NCI-H1048 (cell line): ENCODE data around the gene BIN2.
"Not testable (repeated sequence)": the region's sequence is repeated elsewhere in the genome, so short reads cannot be mapped to it uniquely, and the experiment has no call there.

Source experiments
- DNase-seq: peaks from one replicate; lab custom pipeline; 2025; lab: John Stamatoyannopoulos, UW

The BIN2 gene

DNA sequence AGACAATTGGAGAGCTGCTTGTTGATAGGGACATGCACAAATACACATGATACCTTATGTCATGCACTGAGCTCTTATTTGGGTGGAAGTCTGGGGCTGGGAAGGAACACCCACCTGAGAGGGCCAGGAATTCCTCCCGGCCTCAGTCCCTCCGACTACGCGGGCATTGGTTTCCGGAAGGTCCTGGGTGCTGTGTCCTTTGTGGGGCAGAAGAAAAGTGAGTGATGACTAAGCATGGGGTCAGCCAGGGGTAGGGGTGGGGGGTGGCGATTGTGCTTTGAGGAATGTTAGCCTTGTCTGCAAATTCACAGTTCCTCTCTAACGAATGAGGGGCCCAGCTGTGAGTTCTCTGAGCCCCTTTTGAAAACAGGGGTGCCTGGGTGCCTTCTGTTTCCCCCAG, 21.7 kb upstream of the BIN2 start:
- DNase-seq, result no peak

DNA sequence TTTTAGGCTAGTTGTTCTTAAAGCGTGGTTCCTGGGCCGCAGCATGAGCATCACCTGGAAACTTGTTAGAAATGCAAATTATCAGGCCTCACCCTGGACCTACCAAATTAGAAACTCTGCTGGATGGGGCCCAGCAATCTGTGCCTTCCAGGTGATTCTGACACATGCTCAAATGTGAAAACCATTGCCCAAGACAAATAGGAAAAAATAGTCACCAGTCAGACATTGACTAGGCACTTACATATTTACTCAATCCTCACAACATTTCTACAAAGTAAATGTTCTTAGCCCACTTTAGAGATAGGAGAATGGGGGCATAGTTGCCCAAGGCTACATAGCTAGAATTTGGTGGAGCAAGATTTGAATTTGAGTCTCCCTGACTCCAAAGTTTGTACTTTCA, 19.2 kb upstream of the BIN2 start:
- DNase-seq, result no peak

DNA sequence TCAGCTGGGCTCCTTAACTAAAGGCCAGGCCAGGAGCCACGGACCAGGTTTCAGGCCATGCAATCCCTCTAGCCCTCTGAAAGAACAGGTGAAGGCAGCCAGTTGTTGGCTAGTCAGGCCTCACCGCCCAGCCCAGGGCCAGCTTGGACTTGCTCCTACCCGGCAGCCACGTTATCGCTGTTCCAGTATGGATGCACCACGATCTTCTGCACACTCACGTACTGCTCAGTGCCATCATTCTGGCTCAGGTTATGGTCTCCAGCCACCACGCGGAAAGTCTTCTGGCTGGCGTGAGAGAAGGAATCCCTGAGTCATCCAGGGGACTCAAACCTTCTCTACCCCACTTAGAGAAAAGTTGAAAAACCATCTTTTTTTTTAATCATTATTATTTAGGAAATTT, 18.4 kb upstream of the BIN2 start:
- DNase-seq, result no peak

DNA sequence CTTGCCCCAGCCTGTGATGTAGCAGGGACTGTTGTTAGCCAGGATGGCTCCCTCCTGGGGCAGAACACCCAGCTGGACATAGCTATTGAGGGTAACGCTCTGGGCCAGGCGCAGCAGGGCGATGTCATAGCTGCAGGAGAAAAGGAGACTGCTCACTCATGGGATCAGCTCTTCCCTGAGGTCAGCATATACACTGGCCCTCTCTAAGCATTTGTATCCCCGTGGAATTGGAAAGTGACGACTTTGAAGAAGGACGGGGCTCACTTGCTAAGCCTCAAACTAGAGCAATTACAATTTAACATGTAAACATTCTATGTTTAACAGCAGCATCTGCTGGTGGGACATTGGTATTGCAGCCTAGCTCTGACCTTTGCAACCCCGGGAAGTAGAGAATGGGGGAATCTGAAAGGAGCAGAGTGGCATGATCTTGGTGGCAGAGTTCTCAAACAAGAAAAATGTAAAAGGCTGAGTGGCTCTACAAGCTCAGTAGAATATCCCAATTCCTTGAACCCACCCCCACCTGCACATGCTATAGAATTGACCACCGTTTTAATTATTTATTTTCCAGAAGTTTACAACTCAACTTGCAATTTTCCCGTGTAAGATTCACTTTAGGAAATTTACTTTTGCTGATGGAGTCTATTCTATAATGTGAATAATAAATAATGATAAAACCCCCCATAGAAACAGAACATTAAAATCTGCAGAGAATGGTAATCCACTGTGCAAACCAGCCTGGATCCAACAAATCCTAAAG, 17.5 kb upstream of the BIN2 start:
- no peak for DNase-seq

DNA sequence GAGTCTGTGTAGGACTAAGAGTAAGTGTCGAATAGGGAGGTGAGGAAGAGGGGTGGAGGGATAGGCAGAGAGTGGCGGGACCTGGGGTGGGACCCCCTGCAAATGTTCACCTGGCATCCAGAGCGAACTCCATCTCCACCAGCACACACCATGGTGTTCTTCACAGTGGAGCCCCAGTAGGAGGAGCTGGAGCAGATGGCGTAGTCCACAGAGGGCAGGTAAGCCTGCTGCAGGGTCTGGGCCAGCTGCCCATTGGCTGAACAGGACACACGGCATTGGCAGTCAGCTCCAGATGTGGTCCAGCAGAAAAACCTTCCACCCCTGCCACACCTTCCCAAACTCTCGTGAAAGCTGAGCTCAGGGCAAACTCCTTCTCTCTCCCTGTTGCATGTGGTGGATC, 15.8 kb upstream of the BIN2 start:
- no peak for DNase-seq

DNA sequence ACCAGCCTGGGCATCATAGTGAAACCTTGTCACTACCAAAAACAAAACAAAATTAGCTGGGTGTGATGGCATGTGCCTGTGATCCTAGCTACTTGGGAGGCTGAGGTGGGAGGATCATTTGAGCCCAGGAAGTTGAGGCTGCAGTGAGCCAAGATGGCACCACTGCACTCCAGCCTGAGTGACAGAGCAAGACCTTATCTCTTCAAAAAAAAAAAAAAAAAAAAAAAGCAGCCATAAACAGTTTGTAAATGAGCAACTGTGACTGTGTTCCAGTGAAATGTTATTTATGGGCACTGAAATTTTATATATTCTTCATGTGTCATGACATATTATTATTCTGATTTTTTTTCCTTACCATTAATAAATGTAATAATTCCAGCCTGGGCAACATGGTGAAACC, 13.4 kb upstream of the BIN2 start:
- not testable (repeated sequence) for DNase-seq

DNA sequence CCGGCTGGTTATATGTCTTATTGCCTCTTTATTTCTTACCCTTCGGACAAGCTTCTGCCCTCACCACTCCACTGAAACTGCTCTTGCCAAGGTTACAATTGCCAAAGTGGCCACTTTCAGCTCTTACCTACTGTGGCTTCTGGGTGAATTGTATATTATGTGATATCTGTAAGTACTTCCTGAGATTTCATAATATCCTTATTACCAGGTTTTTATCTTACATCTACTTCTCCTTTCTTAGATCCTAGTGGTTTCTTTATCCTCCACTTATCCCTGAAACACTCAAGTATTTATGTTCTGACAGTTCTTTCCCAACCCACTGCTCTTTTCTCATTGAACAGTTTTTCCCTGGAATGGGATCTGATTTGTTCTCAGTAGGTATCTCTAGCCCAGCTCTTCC, 12.0 kb upstream of the BIN2 start:
- no peak for DNase-seq

DNA sequence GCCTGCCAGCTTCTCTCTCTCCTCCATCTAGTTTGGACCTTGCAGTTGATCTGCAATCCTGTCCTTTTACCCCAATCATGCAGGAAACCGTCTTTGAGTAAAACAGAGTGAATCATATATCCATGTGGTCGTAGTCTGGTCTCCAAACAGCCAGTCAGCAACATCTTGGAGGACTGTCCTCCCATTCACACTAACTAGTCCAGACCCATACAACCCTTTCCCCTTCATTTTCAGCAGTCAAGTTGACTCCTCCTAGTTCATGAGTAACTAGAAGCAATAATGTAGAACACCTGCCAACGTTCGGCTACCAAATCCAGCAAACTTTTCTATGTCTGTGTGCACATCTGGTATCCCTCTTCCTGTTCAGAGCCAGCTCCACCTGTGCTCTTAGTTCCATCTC, 10.8 kb upstream of the BIN2 start:
- DNase-seq, result no peak

DNA sequence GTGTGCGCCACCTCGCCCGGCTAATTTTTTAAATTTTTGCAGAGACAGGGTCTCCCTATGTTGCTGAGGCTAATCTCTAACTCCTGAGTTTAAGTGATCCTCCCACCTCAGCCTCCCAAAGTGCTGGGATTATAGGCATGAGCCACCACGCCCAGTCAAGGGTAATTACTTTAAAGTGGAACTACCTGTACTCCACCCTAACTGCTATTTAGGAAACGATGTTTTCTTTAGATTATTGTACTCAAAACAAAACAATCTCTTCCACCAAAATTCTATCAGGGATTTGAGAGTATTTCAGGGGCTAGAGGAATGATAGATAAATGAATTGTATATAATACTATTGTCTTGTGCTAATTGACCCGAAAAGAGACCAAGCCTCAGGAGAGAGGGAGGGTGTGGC, 9.6 kb upstream of the BIN2 start:
- no peak for DNase-seq

DNA sequence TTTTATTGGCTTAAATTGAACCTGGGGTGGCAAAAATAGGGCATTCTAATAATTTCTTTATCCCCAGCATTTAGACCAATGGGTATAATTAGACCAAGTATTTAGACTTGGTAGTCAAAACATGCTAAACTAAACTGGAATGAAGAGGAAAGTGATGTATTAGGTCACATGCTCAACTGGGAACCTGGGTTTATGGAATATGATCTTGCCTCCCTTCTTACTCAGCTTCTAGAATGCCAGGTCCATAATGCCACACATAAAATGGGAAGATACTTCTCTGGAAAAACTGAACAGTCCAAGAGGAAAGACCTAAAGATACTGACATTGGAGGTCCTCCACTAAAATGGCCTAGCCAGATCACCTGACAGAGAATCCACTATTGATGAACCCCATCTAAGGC, 6.2 kb upstream of the BIN2 start:
- DNase-seq, result no peak

DNA sequence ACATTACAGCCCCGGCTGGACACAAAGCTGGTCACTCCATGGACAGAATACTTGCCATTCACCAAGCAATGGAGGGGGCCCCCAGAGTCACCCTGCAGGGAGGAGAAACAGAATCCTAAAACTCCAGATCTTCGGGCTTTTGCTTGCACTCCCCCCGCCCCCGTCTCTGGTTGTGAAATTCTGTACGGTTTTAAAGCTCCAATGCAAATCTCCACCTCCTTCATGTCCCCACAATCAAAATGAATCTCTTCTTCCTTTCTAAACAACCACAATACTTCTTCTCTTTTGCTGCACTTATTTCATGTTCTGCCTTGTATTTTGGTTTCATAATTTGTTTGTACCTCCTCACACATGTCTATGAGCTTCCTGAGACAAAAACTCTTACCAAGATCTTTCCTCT, 5.8 kb upstream of the BIN2 start:
- no peak for DNase-seq

DNA sequence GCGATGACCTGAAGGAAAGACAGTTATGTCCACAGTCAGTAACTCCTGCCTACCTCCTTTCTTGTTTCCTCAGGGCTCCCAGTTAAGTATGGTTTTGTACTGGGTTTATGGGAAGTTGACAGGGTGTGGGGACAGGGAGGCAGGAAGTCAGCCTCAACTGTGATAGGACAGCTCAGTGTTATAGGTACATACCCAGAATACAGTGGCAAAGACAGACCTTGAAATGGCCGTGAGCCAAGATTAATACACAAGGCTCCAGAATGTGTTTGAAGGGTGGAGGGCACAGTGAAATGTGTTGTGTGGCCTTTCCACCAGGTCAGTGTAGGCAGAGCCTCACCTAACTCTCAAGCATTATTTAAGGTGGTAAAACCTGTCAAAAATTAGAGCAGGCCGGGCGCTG, 4.6 kb upstream of the BIN2 start:
- no peak for DNase-seq

DNA sequence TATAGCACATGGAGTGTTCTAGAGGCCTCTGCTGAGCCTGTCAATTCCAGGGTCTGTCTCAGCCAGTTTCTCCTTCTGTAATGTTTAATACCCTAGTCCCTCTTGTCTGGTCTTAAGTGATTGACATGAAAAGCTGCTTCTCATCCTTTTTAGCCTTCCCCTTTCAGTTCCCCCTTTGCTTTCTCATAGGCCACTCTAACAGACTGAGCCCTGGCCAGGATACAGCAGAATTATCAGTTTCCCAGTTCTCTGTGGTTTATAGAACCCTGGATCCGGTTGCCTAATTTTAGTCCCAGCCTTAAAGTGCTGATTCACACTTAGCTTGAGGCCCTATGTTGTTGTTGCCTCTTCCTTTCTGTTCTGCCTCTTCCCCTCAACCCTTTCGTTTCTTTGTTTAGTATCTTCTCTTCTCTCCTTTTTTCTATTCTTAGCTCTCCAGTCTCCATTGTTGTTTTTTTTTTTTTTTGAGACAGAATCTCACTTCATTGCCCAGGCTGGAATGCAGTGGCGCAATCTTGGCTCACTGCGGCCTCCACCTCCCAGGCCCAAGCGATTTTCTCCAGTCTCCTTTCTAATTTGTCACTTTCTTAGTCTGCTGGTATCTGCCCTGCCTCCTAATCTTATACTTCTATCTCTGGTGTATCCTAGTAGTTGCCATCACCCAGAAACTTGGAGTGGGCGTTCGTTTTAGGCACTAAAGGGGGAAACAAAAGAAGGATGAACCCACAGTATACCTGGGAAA, 2.9 kb upstream of the BIN2 start:
- no peak for DNase-seq

DNA sequence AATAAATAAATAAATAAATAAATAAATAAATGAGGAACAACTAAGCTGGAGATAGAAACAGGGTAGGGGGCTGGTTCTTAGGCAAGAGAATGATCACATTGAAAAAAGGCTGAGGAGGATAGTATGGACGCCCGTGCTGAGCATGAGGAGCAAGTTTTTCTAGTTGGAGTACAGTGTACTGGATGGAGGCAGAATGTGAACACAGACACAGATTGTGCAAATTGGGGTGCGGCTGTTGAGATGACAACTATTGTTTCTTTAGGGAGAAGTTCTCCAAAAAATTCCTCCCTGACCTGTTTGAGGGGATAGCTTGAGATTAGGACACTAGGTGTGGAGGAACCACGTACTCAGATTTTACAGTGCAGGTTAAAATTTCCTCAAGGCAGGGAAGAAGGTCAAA, 979 bp upstream of the BIN2 start:
- DNase-seq, result no peak

DNA sequence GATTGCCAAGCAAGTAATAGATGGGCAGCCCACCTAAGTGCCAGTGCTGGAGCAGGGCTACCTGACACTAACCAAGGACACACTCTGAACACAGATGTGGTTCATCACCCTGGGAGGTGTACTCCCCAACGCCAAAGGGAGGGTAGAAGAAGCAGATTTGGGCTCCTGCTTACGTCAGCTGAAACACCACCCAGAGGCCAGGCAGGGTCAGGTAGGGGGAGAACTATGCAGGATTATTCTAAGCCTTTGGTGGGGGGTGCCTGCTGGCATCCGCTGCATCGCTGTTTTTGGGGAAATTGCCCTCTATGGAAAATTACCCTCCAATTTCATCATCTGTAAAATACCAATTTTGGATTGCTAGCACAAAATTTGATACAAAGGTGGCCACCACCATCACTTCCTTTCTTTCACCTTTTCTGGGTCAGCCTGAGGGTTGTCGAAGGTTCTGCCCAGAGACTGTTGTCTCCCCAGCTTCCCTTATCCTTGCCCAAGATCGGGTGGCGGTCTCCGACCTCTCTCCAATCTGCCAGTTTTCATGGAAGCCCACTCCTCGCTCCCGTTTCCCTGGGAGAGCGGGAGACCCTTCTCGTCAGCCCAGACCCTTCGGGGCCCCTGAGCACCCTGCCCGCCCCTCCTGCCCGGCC, 535 bp downstream of the BIN2 start:
- no peak for DNase-seq

DNA sequence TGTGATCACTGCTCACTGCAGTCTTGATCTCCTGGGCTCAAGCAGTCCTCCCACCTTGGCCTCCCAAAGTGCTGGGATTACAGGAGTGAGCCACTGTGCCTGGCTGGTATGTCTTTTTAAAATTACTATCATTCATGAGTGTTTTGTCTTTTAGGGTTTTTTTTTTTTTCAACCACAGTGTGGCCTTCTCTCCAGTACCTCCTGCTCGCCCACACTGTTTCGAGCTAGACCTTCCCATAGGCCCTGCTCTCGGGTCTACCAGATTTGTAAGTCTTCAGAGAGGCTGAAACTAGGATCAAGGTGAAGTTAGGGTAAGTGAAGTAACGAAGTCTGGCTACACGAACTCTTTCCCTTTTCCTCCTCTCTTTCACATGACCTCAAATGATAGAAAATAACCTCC, 1.5 kb downstream of the BIN2 start:
- DNase-seq, result no peak

DNA sequence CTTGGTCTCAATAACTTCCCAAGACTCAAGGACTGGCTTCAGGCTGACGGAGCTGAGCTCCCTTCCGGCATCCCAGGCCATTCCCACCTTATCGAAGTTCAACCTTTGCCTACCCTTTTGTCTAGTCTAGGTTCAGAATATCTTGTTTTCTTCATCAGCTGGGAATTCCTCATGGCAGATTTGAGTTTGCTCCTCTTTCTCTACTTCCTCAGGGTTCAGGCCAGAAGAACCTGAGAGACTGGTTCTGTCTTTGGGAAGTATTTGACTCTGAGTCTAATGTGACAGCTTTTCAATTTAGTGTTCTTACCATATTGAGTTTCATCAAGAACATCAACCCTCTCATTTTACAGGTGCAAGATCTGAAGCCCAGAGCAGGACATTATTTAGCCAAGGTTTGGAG, 2.1 kb downstream of the BIN2 start:
- no peak for DNase-seq

DNA sequence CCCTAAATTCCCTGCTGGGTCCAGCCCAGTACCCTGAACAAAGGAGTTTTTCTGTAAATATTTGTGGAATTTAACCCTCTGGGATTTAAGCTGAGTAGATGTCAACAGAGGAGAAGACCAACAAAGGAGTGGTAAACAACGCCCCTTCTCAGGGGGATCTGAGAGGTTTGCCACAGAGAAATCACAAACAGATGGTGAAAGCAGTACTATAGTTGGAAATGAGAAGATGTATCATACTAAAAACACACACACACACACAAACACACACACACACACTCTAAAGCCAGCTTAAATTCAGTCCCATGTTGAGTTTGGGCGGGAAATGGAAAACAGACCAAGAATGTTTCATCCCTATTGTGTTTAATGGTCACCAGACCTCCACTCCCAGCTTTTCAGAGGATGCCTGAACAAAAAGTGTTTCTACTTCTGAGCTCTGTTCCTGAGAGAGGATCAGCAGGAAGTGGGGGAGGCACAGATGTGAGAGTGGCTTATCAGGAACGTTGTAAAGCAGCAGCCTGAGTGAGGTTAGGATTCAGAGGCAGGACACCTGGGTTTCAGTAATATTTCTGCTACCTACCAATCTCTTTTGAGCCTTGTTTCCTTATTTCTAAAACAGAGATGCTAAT, 3.2 kb downstream of the BIN2 start:
- DNase-seq, result no peak

DNA sequence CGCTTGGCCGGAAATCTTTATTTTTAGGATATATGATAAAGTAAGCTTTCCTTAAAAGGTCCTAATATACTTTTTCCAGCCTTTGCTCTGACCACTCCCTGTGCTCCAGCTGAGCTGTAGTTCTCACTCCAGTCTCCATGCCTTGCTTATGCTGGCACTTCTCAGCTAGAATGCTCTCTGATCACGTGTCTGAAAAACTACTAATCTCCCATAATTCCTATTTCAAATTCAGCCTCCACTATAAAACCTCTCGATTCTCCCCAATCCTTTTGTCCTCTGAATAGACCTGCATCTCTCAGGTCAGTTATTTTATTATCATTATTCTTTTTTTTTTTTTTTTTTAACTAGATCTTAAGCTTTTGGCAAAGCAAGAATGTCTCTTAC, 3.7 kb downstream of the BIN2 start:
- DNase-seq, result no peak

DNA sequence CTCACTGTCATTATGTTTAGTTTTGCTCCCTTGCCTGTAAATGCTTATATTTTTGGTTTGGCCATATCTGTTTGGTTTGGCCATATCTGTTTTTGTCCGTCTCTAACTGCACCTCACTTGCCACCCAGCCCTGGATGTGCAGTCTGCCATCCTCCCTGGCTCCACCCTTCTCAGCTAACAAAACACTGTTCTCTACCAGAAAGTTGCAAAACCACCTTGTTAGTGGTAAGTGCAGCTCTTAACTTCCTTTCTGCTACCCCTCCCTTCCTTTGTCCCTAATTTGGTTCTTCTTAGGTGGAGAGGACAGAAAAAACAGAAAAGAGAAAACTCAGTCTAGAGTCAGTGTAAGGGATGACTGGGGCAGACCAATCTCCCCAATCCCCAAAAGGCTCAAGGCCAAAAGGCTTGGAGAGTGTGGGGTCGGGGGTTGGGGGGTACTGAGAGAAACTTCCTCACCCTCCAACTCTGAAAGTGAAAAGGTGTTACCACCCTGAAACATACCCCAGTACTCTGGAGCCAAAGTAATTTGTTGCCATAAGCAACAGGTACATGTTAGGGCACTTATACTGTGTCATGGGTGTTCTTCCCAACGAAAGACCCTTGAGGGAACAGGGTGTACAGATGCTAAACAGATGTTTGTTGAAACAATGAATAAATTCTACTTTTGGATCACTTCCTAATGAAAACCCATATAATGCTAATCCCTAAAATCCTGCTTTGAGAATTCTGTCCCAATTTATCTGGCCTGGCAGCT, 5.0 kb downstream of the BIN2 start:
- no peak for DNase-seq

DNA sequence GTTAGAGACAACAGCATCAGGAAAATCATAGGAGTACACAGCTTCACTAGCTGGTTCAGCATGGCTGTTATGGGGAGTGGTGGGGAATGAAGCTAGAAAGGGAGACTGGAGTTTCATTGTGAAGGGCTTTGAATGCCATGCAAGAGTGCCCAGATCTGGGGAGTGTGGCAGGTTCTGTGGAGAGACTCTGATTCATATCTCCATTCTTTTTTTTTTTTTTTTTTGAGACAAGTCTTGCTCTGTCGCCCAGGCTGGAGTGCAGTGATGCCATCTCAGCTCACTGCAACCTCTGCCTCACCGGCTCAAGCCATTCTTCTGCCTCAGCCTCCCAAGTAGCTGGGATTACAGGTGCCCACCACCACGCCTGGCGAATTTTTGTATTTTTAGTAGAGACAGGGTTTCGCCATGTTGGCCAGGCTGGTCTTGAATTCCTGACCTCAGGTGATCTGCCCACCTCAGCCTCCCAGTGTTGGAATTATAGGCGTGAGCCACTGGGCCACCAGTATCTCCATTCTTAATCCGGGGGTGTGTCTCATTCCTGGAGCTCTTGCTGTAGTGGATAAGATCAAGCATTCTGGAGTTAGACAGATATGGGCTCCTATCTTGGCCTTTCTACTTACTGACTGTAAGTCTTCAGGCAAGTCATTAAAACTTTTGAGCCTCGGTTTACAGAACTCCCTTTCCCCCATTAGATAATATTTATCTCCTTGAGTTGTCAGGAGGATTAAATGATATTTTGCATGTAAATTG, 5.7 kb downstream of the BIN2 start:
- not testable (repeated sequence) for DNase-seq

DNA sequence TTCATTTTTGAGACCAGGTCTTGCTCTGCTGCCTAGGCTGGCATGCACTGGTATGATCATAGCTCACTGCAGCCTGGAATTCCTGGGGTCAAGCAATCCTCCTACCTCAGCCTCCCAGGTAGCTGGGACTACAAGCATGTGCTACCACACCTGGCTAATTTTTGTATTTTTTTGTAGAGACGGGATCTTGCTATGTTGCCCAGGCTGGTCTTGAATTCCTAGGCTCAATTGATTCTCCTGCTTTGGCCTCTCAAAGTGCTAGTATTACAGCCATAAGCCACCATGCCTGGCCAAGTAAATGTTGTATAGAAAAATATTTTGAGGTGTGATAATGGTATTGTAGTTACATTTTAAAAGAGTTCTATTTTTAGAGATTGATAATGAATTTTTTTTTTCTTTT, 12.6 kb downstream of the BIN2 start:
- no peak for DNase-seq
